ENCODE data around the gene DHTKD1.
A peak's percentile ranks its signal among the peaks of the same experiment; 100 is the strongest.

The DHTKD1 gene

DNA sequence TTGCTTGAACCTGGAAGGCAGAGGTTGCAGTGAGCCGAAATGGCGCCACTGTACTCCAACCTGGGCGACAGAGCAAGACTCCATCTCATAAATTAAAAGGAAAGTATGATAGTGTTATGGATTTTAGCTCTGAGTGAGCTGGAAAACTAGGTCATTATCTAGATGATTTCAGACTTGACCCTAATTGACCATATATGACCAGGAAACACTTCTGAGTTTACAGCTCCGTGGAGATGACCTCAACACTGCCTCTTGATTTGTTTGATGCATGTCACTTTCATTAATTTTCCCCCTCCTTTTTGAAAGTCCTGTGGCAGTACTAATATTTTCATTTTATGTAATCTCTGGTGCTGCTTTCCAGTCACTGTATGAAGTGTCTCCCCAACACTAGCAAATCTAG is 52.9 kb downstream of the DHTKD1 start:
- TF ChIP-seq JUND (IDR thresholded peaks at IDR 0.05; ENCODE audit: low read depth) = no peak
- no peak for DNase-seq (ENCODE audit: low read depth in 1 of 2, low spot score in 1 of 2)
- in situ Hi-C loops (cut with HindIII; ENCODE audit: low pct_unique_long_range_greater_than_20kb, low sequenced_read_pairs) = no loop called here

DNA sequence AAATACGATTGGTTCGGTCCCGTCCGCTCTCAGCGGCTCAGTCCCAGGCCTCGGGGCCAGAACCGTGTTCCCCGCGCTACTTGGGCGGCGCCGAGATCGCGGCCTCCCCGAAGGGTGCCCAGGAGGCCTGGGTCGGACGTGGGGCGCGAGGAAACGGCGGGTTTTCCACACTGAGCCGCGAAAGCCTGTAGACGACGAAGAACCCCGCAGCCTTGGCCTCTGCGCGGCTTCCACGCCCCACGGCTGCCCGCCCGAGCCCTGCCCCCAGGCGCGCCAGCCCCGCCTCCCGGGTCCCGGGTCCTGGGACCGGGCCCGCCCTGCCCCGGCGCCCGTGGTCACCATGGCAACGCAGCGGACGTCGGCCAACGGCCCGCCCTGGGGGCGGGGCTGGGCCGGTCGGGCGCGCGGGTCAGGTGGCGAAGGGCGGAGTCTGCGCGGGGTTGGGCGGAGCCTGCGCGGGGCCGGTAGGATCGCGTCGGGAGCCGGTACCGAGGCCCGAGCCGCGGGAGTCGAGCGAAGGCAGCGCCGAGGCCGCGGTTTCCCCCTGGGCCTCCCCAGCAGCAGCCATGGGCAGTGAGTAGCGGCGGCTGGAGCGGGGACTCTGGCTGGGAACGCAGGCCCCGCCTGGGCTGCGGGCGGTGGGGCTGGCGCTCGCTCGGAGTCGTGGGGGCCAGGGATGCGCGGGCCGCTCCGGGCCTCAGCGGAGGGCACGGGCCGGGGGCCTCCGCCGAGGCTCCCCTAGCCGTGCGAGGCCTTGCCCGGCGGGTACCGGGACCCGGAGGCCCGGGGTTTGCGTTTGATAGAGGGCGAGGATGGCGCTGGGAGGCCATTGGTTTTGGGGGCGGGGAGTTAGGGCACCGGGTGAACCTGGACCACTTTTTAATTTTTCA is 60.7 kb downstream of the DHTKD1 start, which contains the start of gene SEC61A2:
Gene SEC61A2 (plus strand): TSS at position 456 of the 890 bp plus-strand sequence. CDS start 111 bp downstream, at position 567.
- TF ChIP-seq JUND (IDR thresholded peaks at IDR 0.05; ENCODE audit: low read depth) = no peak
- in situ Hi-C loops (cut with HindIII; ENCODE audit: low pct_unique_long_range_greater_than_20kb, low sequenced_read_pairs) = no loop called here
- peak; percentile 97 to 98 for DNase-seq (ENCODE audit: low read depth in 1 of 2, low spot score in 1 of 2)

DNA sequence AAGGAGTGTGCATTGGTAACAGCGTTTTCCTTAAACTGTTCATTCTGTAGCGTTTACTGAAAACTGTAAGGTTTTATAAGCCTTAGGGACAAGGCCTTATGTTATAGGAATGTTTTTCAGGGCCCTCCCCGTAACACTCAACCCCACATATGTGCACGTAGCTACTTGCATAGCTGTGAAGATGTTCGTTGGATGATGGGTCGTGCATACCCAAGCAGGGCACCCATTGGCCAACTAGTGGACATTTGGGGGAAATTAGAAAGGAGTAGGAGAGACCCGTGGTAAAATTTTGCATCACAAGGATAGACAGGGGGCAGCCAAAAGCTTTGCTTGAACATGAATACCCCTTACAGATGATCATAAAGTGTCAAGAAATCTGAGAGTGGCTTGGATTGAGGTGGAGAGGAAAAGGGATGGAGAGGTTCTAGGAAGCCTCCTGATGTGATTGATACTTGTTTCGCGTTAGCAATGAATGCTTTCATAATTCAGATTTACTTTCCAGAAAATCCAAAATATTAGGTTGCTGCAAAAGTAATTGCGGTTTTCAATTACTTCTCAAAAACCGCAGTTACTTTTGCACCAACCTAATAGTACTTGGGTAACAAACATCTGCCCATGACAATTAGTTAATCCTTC is 61.6 kb downstream of the DHTKD1 start:
- DNase-seq (ENCODE audit: low read depth in 1 of 2, low spot score in 1 of 2) = peak; percentile 71 to 80
- in situ Hi-C loops (cut with HindIII; ENCODE audit: low pct_unique_long_range_greater_than_20kb, low sequenced_read_pairs) = no loop called here
- no peak for TF ChIP-seq JUND (IDR thresholded peaks at IDR 0.05; ENCODE audit: low read depth)

DNA sequence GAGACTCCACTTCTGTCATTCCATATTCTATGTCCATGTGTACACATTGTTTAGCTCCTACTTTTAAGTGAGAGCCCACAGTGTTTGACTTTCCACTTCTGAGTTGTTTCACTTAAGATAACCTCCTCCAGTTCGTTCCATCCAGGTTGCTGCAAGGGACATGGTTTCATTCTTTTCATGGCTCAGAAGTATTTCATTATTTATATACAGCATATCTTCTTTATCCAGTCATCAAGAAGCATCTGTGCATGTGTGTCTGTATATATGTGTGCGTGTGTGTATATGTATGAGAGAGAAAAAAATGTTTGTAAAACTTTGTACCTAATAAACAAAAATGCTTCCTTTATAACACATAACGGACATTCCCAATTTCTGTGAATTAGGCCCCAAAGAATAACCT is 66.9 kb downstream of the DHTKD1 start:
- in situ Hi-C loops (cut with HindIII; ENCODE audit: low pct_unique_long_range_greater_than_20kb, low sequenced_read_pairs) = no loop called here
- TF ChIP-seq JUND (IDR thresholded peaks at IDR 0.05; ENCODE audit: low read depth) = no peak
- no peak for DNase-seq (ENCODE audit: low read depth in 1 of 2, low spot score in 1 of 2)

DNA sequence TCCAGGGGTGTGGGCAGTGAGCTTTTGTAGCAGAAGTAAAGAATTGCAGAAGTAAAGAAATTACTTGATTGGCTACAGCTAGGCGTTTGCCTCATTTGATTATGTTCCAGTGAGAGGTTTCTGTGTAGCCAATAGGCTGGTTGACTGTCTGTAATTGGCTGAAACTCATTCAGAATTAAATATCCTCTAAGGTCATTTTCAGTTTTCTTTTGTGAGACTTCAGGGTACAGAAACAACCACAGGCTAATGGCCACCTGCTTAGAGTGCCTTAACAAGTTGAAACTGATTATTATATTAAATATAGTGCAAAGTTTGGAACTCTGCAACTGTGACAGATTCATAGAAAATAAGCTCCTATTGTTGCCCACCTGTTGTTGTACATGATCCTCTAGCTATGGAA is 71.3 kb downstream of the DHTKD1 start:
- TF ChIP-seq JUND (IDR thresholded peaks at IDR 0.05; ENCODE audit: low read depth) = no peak
- in situ Hi-C loops (cut with HindIII; ENCODE audit: low pct_unique_long_range_greater_than_20kb, low sequenced_read_pairs) = no loop called here
- DNase-seq (ENCODE audit: low read depth in 1 of 2, low spot score in 1 of 2) = no peak

DNA sequence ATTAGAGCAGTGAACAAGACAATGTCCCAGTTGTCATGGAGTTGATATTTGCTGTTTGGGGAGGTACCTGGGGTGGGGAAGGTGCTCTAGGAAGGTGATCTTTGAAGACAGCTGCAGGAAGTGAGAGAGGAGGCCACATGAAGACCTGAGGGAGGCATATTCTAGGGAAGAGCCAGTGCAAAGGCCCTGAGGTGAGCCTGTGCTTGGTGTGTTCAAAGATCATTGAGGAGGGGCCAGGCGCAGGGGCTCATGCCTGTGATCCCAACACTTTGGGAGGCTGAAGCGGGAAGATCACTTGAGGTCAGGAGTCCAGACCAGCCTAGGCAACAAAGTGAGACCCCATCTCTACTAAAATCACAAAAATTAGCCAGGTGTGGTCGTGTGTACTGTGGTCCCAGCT is 75.8 kb downstream of the DHTKD1 start:
- in situ Hi-C loops (cut with HindIII; ENCODE audit: low pct_unique_long_range_greater_than_20kb, low sequenced_read_pairs) = no loop called here
- TF ChIP-seq JUND (IDR thresholded peaks at IDR 0.05; ENCODE audit: low read depth) = no peak
- no peak for DNase-seq (ENCODE audit: low read depth in 1 of 2, low spot score in 1 of 2)

DNA sequence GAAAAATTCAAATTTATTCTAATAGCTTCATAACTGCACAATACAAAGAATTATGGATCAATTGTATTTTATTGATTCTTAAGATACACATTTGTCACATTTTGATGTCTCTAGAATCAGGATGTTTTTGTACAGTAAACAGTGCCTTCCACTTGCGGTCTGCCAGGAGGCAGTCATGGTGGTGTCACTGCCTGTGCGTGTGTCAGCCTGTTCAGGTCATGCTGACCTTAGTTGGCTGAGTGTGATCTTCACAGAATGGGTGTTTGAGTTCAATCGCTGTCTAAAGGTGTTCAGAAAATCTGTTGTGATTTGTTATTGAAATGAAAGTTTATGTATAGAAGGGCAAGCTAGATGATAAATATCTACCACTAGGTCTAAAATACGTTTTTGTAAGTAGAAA is 81.4 kb downstream of the DHTKD1 start:
- DNase-seq (ENCODE audit: low read depth in 1 of 2, low spot score in 1 of 2) = peak in 1 of 2 experiments; percentile 82
- no peak for TF ChIP-seq JUND (IDR thresholded peaks at IDR 0.05; ENCODE audit: low read depth)
- in situ Hi-C loops (cut with HindIII; ENCODE audit: low pct_unique_long_range_greater_than_20kb, low sequenced_read_pairs) = no loop called here

DNA sequence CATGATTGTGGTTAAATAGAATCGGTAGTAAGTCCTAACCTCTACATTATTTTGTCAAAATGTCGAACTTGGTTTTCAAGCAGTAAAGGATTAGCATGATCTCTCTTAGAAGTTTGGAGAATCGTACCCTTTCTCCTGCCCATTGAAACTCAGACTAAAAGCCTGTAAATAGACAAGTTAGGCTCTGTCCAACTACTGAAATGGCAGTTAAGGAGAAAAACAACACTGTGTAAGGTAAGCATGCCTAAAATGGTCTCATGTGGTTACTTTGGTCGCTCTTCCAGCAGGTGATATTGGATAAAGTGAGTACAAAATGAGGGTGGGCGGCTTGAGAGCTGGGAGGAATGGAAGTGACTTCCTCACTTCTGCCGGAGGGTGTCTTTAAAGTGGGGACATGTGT is 85.8 kb downstream of the DHTKD1 start:
- no peak for DNase-seq (ENCODE audit: low read depth in 1 of 2, low spot score in 1 of 2)
- TF ChIP-seq JUND (IDR thresholded peaks at IDR 0.05; ENCODE audit: low read depth) = no peak
- in situ Hi-C loops (cut with HindIII; ENCODE audit: low pct_unique_long_range_greater_than_20kb, low sequenced_read_pairs) = no loop called here

DNA sequence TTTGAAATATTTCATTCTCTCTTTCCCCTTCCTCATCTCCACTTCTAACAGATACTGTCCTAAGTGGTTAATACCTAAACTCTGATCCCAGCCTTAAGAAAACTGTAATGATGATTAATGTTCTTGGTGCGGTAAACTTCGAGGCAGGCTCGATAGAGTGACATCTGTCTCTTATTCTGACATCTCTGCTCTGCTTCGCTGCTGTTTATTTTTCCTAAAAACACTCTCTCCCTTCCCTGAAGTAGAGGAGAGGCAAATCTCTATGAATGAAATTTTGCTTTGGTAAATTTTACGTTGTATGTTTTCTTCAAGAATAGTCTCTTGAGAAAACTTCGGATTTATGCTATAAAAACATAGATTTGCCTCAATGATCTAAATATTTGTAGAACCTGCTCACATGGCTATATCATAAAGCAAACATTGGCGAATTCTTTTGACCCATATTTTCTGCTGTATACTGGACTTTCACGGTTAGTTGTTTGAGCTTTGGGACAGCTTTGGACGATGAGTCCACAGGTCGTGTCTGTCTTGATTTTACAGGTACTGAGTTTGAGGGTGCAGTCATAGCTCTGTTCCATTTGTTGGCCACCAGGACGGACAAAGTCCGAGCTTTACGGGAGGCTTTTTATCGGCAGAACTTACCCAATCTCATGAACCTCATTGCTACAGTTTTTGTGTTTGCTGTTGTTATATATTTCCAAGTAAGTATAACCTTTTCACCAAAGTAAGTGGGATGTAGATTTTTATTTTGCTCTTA is 87.8 kb downstream of the DHTKD1 start:
- no peak for DNase-seq (ENCODE audit: low read depth in 1 of 2, low spot score in 1 of 2)
- TF ChIP-seq JUND (IDR thresholded peaks at IDR 0.05; ENCODE audit: low read depth) = no peak

DNA sequence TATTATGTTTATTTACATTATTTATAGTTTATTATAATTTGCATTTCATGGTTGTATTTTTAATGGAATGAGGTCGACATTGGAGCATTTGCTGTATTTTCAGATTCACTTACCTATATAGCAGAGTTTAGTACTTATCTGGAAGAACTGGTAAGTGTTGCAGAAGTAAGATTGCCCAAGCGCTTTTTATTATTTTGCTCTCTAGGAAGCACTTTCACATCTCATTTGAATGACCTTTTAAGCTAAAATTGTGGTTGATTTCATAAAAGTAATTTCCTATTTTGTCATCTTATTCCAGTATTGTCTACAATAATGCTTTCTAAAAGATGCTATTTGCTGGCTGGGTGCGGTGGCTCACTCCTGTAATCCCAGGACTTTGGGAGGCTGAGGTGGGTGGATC is 89.4 kb downstream of the DHTKD1 start:
- TF ChIP-seq JUND (IDR thresholded peaks at IDR 0.05; ENCODE audit: low read depth) = no peak

More for the DNA sequence above, 87.8 kb downstream of the DHTKD1 start:
- in situ Hi-C loops (cut with HindIII; ENCODE audit: low pct_unique_long_range_greater_than_20kb, low sequenced_read_pairs) = no loop called here

DNA sequence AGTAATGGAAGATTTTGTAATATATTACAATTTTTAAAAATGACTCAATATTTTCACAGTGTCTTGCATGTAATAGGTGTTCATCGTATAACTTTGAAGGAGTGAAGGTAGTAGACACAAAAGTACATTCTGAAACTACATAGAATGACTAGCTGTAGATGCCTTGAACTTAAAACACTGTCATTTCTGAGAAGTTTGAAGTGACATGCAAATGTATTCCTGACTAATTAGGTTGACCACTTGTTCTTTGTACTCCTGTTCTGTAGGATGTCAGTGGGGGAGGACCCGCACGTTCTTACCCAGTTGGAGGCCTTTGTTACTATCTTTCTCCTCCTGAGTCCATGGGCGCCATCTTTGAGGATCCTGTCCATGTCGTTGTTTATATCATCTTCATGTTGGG is 91.9 kb downstream of the DHTKD1 start:
- in situ Hi-C loops (cut with HindIII; ENCODE audit: low pct_unique_long_range_greater_than_20kb, low sequenced_read_pairs) = no loop called here
- no peak for TF ChIP-seq JUND (IDR thresholded peaks at IDR 0.05; ENCODE audit: low read depth)
- DNase-seq (ENCODE audit: low read depth in 1 of 2, low spot score in 1 of 2) = no peak

More for the DNA sequence above, 89.4 kb downstream of the DHTKD1 start:
- DNase-seq (ENCODE audit: low read depth in 1 of 2, low spot score in 1 of 2) = no peak
- in situ Hi-C loops (cut with HindIII; ENCODE audit: low pct_unique_long_range_greater_than_20kb, low sequenced_read_pairs) = no loop called here

DNA sequence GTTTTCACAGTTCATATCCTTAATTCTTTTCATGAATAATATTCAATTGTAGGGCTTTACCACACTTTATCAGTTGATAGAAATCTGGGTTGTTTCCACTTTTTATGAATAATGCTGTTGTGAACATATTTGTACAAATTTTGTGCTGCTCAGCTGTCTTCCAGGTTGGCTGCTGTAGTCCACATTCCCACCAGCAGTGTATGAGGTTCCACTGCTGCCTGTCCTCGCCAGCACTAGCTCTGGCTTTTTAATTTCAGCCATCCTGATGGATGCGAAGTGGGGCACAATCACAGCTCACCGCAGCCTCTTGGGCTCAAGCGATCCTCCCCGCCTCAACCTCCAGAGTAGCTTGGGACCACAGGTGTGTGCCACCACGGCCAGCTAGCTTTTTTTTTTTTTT is 94.2 kb downstream of the DHTKD1 start:
- in situ Hi-C loops (cut with HindIII; ENCODE audit: low pct_unique_long_range_greater_than_20kb, low sequenced_read_pairs) = no loop called here
- no peak for DNase-seq (ENCODE audit: low read depth in 1 of 2, low spot score in 1 of 2)
- TF ChIP-seq JUND (IDR thresholded peaks at IDR 0.05; ENCODE audit: low read depth) = no peak

DNA sequence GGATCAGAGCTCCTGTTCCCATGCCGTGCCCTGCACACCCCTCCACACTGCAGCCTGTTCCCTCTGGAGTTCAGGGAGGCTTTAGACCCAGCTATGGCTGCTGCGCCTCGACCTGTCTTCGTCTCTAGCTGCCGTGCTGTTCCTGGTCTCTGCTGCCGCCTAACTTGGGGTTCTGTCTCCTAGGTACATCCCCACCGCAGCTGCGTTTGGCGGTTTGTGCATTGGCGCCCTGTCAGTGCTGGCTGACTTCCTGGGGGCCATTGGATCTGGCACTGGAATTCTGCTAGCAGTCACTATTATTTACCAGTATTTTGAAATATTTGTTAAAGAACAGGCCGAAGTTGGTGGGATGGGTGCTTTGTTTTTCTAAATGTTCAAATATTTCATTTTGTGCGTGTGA is 95.3 kb downstream of the DHTKD1 start:
- in situ Hi-C loops (cut with HindIII; ENCODE audit: low pct_unique_long_range_greater_than_20kb, low sequenced_read_pairs) = no loop called here
- no peak for TF ChIP-seq JUND (IDR thresholded peaks at IDR 0.05; ENCODE audit: low read depth)
- no peak for DNase-seq (ENCODE audit: low read depth in 1 of 2, low spot score in 1 of 2)

Data from T47D (cell line).